Ovary (tissue), 3 donors: ENCODE measurements around the gene CYLD.

ENCODE experiments used
- CTCF ChIP-seq, 3 donors: fragments of 450-650 bp in 2 of 3; fragments of 200-600 bp in 1 of 3; IDR thresholded peaks; one replicate each; pipeline versions ENCODE4 v1.5.1 to v1.8.0; 2016 to 2022; ENCODE audit warnings: antibody characterized with exemption in 3 of 3, mild to moderate bottlenecking in 1 of 3
- POLR2A ChIP-seq: fragments of 450-650 bp; IDR thresholded peaks from one replicate; pipeline ENCODE4 v1.6.1; 2017; ENCODE audit warnings: antibody characterized with exemption, mild to moderate bottlenecking, moderate library complexity
- donor health status: DM: no; HTN: no; CAD: no.

- TF ChIP-seq CTCF (IDR thresholded peaks at IDR 0.05) (no peak), POLR2A (no peak)
Measured at GRCh38 chr16:50722405-50722737, 19.5 kb upstream of the CYLD start.
